LNCaP clone FGC (cell line): ENCODE results near the gene MAST4.

ENCODE experiments used
- DNase-seq: peaks from one replicate; pipeline ENCODE4 v3.0.0-alpha.2; 2011; ENCODE audit warnings: low read depth
- H3K4me3 ChIP-seq: 2 replicates; pipeline ENCODE4 v1.5.1; 2011; ENCODE audit warnings: mild to moderate bottlenecking, low read depth, low read length, control low read depth
- TF ChIP-seq, protein P1 (sequence below): IDR thresholded peaks from 2 replicates; pipeline ENCODE4 v1.5.1; 2012; ENCODE audit warnings: mild to moderate bottlenecking; ENCODE audit not compliant: control insufficient read depth, insufficient read depth; ENCODE audit errors: extremely low read depth

The MAST4 gene

GRCh38 chr5:66860199-66860975 is 264.2 kb downstream of the MAST4 start:
- H3K4me3 ChIP-seq: no peak overlapping the region
- TF ChIP-seq, protein P1, sequence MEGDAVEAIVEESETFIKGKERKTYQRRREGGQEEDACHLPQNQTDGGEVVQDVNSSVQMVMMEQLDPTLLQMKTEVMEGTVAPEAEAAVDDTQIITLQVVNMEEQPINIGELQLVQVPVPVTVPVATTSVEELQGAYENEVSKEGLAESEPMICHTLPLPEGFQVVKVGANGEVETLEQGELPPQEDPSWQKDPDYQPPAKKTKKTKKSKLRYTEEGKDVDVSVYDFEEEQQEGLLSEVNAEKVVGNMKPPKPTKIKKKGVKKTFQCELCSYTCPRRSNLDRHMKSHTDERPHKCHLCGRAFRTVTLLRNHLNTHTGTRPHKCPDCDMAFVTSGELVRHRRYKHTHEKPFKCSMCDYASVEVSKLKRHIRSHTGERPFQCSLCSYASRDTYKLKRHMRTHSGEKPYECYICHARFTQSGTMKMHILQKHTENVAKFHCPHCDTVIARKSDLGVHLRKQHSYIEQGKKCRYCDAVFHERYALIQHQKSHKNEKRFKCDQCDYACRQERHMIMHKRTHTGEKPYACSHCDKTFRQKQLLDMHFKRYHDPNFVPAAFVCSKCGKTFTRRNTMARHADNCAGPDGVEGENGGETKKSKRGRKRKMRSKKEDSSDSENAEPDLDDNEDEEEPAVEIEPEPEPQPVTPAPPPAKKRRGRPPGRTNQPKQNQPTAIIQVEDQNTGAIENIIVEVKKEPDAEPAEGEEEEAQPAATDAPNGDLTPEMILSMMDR: no peak
- no peak for DNase-seq

DNA sequence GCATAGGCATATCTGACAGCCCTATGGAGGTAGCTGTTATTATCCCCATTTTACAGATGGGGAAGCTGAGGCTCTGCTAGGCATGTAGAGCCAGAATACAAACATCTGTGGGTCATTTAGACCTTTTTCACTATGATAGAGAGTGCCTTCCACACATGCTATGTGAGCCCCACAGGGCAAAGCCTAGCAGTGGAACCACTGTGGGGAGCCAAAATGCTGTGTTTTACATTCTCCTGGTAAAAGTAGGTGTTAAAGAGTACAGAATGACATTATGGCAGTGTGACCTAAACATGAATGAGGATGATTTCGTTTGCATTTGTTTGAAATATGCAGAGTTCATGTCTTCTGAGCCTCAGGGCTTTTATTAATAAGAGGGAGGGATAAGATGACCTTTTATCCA is 265.2 kb downstream of the MAST4 start:
- no peak for DNase-seq
- TF ChIP-seq, protein P1: no peak
- no peak overlapping the region for H3K4me3 ChIP-seq

DNA sequence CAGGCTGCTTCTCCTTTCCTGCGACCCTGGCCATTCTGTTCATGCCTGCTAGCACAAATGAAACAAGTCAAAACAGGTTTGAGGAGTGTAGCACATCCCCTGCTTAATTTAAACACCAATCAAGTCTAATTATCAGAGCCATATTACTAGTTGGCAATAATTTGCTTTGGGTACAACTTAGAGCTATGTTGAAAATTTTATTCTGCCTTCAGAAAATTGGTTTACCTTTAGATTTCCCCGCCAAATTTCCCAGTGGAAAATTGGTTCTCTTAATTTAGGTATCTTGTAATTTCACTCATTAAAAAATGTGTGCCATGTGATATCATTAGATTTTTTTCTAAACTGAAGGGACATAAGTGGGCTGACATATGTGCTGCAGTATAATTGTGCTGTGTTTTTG is 265.8 kb downstream of the MAST4 start:
- no peak for DNase-seq
- TF ChIP-seq, protein P1: no peak
- no peak overlapping the region for H3K4me3 ChIP-seq

GRCh38 chr5:66863243-66864170 is 267.3 kb downstream of the MAST4 start:
- TF ChIP-seq, protein P1: no peak
- no peak for DNase-seq
- H3K4me3 ChIP-seq: no peak overlapping the region

DNA sequence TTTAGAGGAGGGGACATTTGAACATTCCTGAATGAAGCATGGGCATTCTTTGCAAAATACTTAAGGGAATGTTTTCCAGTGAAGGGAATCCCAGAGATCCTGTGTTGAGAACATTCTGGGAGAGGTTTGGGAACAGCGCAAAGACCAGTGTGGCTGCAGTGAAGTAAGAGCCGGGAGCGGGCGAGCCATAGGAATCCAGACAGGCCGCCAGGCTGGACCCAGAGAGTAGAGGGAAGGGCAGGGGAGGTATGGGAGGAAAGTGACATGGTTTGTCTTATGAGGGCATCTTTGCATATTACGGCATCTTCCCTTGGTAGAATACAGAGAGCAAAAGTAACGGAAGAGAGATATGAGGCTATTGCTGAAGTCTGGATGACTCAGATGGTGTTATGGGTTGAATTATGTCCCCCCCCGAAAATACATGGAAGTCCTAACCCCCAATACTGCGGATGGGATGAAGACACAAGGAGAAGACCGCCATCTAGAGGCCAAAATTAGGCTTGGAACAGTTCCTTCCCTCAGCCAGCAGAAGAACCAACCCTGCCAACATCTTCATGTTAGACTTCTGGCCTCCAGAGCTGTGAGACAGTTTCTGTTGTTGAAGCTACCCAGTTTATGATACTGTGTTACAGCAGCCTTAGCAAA is 268.2 kb downstream of the MAST4 start:
- no peak overlapping the region for H3K4me3 ChIP-seq
- DNase-seq: no peak
- TF ChIP-seq, protein P1: peak; percentile 54

- no peak overlapping the region for H3K4me3 ChIP-seq
- DNase-seq: no peak
- TF ChIP-seq, protein P1: no peak
Measured at GRCh38 chr5:66867618-66868322, 271.6 kb downstream of the MAST4 start.
